Stomach (tissue), 9 donors: ENCODE measurements around the gene PRM3. TPM values are rescaled to one million over a fixed set of nuclear protein-coding genes. Genes with fewer than 3 reads are reported as not detected.
A peak's percentile ranks its signal among the peaks of the same experiment; 100 is the strongest.

Experiments used
- DNase-seq, 2 donors: peaks; one replicate each; pipeline versions ENCODE4 v3.0.0 to v3.0.0-alpha.2; 2013 to 2019
- H3K27ac ChIP-seq, 5 donors: fragments of 200-600 bp in 4 of 5; sonication (generic) in 4 of 5; one replicate each; pipeline ENCODE4 v1.5.1; 2013 to 2019; ENCODE audit warnings: mild to moderate bottlenecking in 1 of 5, moderate library complexity in 1 of 5
- H3K27me3 ChIP-seq, 3 donors: fragments of 200-600 bp; sonication (generic); one replicate each; pipeline ENCODE4 v1.5.1; 2017 to 2019; ENCODE audit warnings: mixed run types in 1 of 3
- H3K36me3 ChIP-seq, 4 donors: fragments of 200-600 bp; sonication (generic); 1 replicate in 3 of 4; 2 replicates in 1 of 4; pipeline ENCODE4 v1.5.1; 2016 to 2019
- H3K4me1 ChIP-seq, 4 donors: fragments of 200-600 bp; sonication (generic); one replicate each; pipeline ENCODE4 v1.5.1; 2016 to 2019
- H3K4me3 ChIP-seq, 4 donors: fragments of 200-600 bp; sonication (generic) in 3 of 4; one replicate each; pipeline ENCODE4 v1.5.1; 2016 to 2019; ENCODE audit warnings: mild to moderate bottlenecking in 1 of 4
- H3K9me3 ChIP-seq, 4 donors: fragments of 200-600 bp; sonication (generic); one replicate each; pipeline ENCODE4 v1.5.1; 2016 to 2019
- CTCF ChIP-seq, 7 experiments: fragments of 450-650 bp in 4 of 7; fragments of 200-600 bp in 3 of 7; sonication (generic) in 3 of 7; IDR thresholded peaks; one replicate each; pipeline ENCODE4 v1.5.1; 2016 to 2019; ENCODE audit warnings: antibody characterized with exemption in 7 of 7, control low read depth in 2 of 7, mild to moderate bottlenecking in 1 of 7
- EP300 ChIP-seq: sonication (generic); formaldehyde crosslinking; IDR thresholded peaks from one replicate; pipeline ENCODE4 v1.6.1; 2017; ENCODE audit warnings: antibody characterized with exemption
- POLR2A ChIP-seq, 4 donors: fragments of 450-650 bp; IDR thresholded peaks; one replicate each; pipeline ENCODE4 v1.6.1; 2016; ENCODE audit warnings: antibody characterized with exemption in 4 of 4, control low read depth in 2 of 4, mild to moderate bottlenecking in 1 of 4, moderate library complexity in 1 of 4
- POLR2AphosphoS5 ChIP-seq, 3 donors: sonication (generic); formaldehyde crosslinking; IDR thresholded peaks; one replicate each; pipeline ENCODE4 v1.6.1; 2016; ENCODE audit warnings: antibody characterized with exemption in 3 of 3
- WGBS, 5 donors: extraction: QIAGEN DNeasy Blood & Tissue Kit in 3 of 5; methylation state at CpG; one replicate each; pipeline versions ENCODE4 v1.1.5 to v1.1.7; 2013 to 2018; 5-methylcytosine and 5-hydroxymethylcytosine counted together
- intact Hi-C: fragments of 100-400 bp; cut with DNase I; formaldehyde crosslinking; loops from one replicate; pipeline ENCODE4 v1.15.1; 2023; ENCODE audit warnings: low total_unique reads
- polyA plus RNA-seq, 3 donors: library from polyadenylated mRNA; stranded (reverse); fragments of 200-250 nt; gene quantifications; one replicate each; pipeline ENCODE4 v1.2.3, GENCODE V29; 2013
- total RNA-seq, 5 donors: library from RNA; depleted of rRNA; stranded (reverse); fragments of >200 nt; gene quantifications; one replicate each; pipeline versions ENCODE4 v1.1.0 to v1.2.3, GENCODE V29; 2014 to 2016
- donor health status: healthy with polysubstance abuse.
- donor health status: Bipolar disorder and iron deficiency.
- donor health status: healthy.

Gene PRM3
- total and polyA plus RNA-seq, 8 donors: not detected

GRCh38 chr16:11310634-11310977 lies 37.2 kb upstream of the PRM3 start:
- 84 to 94% (median 91%) methylated on average over 3 of the region's 3 CpGs for WGBS, 5 donors
- no peaks in the 10 kb centered on the region for H3K9me3 ChIP-seq
- no peak for DNase-seq
- H3K4me3 ChIP-seq: no peak overlapping the region
- H3K27me3 ChIP-seq: peaks cover 0 to 2% (median 0%) of the 10 kb centered on the region in 3 donors
- peak overlapping the region in 1 of 5 donors; percentile 56 for H3K27ac ChIP-seq
- no peak for TF ChIP-seq EP300
- TF ChIP-seq CTCF (IDR thresholded peaks at IDR 0.05): no peak
- no peak for TF ChIP-seq POLR2AphosphoS5 (IDR thresholded peaks at IDR 0.05)
- TF ChIP-seq POLR2A (IDR thresholded peaks at IDR 0.05): no peak
- intact Hi-C loops: no loop called here
- peaks cover 0 to 28% (median 14%) of the 10 kb centered on the region in 4 donors for H3K4me1 ChIP-seq
- no peaks in the 10 kb centered on the region for H3K36me3 ChIP-seq

- H3K27ac ChIP-seq: peak overlapping the region in 1 of 5 donors; percentile 26
- WGBS, 5 donors: 69 to 78% (median 71%) methylated on average over 9 of the region's 9 CpGs
- intact Hi-C loops: no loop called here
- TF ChIP-seq POLR2AphosphoS5 (IDR thresholded peaks at IDR 0.05) (no peak), CTCF (IDR thresholded peaks at IDR 0.05) (no peak), EP300 (no peak), POLR2A (IDR thresholded peaks at IDR 0.05) (no peak)
- peaks cover 0 to 28% (median 14%) of the 10 kb centered on the region in 4 donors for H3K4me1 ChIP-seq
- no peaks in the 10 kb centered on the region for H3K36me3 ChIP-seq
- H3K9me3 ChIP-seq: no peaks in the 10 kb centered on the region
- no peak for DNase-seq
- H3K4me3 ChIP-seq: no peak overlapping the region
- no peaks in the 10 kb centered on the region for H3K27me3 ChIP-seq
These were observed 36.6 kb upstream of the PRM3 start for GRCh38 chr16:11309895-11310633.

- intact Hi-C loops: no loop called here
- Histone ChIP-seq H3K4me3 (no peak overlapping the region), H3K36me3 (no peaks in the 10 kb centered on the region), H3K27me3 (no peaks in the 10 kb centered on the region), H3K9me3 (no peaks in the 10 kb centered on the region), H3K27ac (no peak overlapping the region), H3K4me1 (peaks cover 0 to 32% (median 16%) of the 10 kb centered on the region in 4 donors)
- DNase-seq: peak in 1 of 2 donors; percentile 38
- 61 to 88% (median 64%) methylated on average over 7 to 15 of the region's 15 CpGs for WGBS, 5 donors
- TF ChIP-seq POLR2AphosphoS5 (IDR thresholded peaks at IDR 0.05) (no peak), EP300 (no peak), POLR2A (IDR thresholded peaks at IDR 0.05) (no peak), CTCF (IDR thresholded peaks at IDR 0.05) (no peak)
These were observed 35.3 kb upstream of the PRM3 start for GRCh38 chr16:11308493-11309283.

GRCh38 chr16:11307639-11308492 lies 34.4 kb upstream of the PRM3 start:
- Histone ChIP-seq H3K36me3 (no peaks in the 10 kb centered on the region), H3K4me1 (peaks cover 4 to 36% (median 23%) of the 10 kb centered on the region in 4 donors), H3K27me3 (no peaks in the 10 kb centered on the region), H3K9me3 (no peaks in the 10 kb centered on the region), H3K27ac (peak overlapping the region in 1 of 5 donors; percentile 64), H3K4me3 (no peak overlapping the region)
- DNase-seq: no peak
- intact Hi-C loops: no loop called here
- WGBS, 5 donors: 86 to 91% (median 90%) methylated on average over 18 to 21 of the region's 21 CpGs
- TF ChIP-seq POLR2AphosphoS5 (IDR thresholded peaks at IDR 0.05): no peak
- no peak for TF ChIP-seq EP300
- no peak for TF ChIP-seq POLR2A (IDR thresholded peaks at IDR 0.05)
- TF ChIP-seq CTCF (IDR thresholded peaks at IDR 0.05): no peak
